NCI-H146 (cell line): ENCODE results near the gene SEC61A2.
A peak's percentile ranks its signal among the peaks of the same experiment; 100 is the strongest.
"Not testable (repeated sequence)": the region's sequence is repeated elsewhere in the genome, so short reads cannot be mapped to it uniquely, and the experiment has no call there.

Experiments
- DNase-seq: peaks from one replicate; lab custom pipeline; 2025; lab: John Stamatoyannopoulos, UW

The SEC61A2 gene

GRCh38 chr10:12160664-12161063 is 31.2 kb downstream of the SEC61A2 start:
- no peak for DNase-seq

GRCh38 chr10:12162927-12163326 is 33.5 kb downstream of the SEC61A2 start:
- no peak for DNase-seq

- no peak for DNase-seq
Measured at GRCh38 chr10:12164085-12164484, 34.6 kb downstream of the SEC61A2 start.

- DNase-seq: no peak
Measured at GRCh38 chr10:12165036-12165435, 35.6 kb downstream of the SEC61A2 start.

- DNase-seq: no peak
Measured at GRCh38 chr10:12165999-12166775, 36.7 kb downstream of the SEC61A2 start.

- not testable (repeated sequence) for DNase-seq
Measured at GRCh38 chr10:12171512-12171911, 42.0 kb downstream of the SEC61A2 start.

- no peak for DNase-seq
Measured at GRCh38 chr10:12177642-12178041, 48.2 kb downstream of the SEC61A2 start.

GRCh38 chr10:12179606-12180170 is 50.2 kb downstream of the SEC61A2 start:
- no peak for DNase-seq

- DNase-seq: no peak
Measured at GRCh38 chr10:12180221-12180974, 50.9 kb downstream of the SEC61A2 start.

- no peak for DNase-seq
Measured at GRCh38 chr10:12181065-12181775, 51.7 kb downstream of the SEC61A2 start.

- no peak for DNase-seq
Measured at GRCh38 chr10:12184165-12184564, 54.7 kb downstream of the SEC61A2 start.

- no peak for DNase-seq
Measured at GRCh38 chr10:12186323-12186722, 56.8 kb downstream of the SEC61A2 start.

GRCh38 chr10:12187321-12187905 is 57.9 kb downstream of the SEC61A2 start:
- DNase-seq: no peak

- DNase-seq: no peak
Measured at GRCh38 chr10:12188656-12189055, 59.2 kb downstream of the SEC61A2 start.

GRCh38 chr10:12189426-12189825 is 59.9 kb downstream of the SEC61A2 start:
- DNase-seq: no peak

GRCh38 chr10:12191715-12192114 is 62.2 kb downstream of the SEC61A2 start:
- DNase-seq: no peak

- no peak for DNase-seq
Measured at GRCh38 chr10:12193193-12193592, 63.7 kb downstream of the SEC61A2 start.

GRCh38 chr10:12194752-12195271 is 65.3 kb downstream of the SEC61A2 start:
- peak; percentile 22 for DNase-seq

- DNase-seq: no peak
Measured at GRCh38 chr10:12195281-12195602, 65.8 kb downstream of the SEC61A2 start.

GRCh38 chr10:12195603-12196506 is 66.4 kb downstream of the SEC61A2 start, which contains the start of the genes CDC123 and NUDT5:
Gene CDC123 (plus strand): TSS chr10:12196188. CDS start chr10:12196246, 58 bp downstream.
Gene NUDT5 (minus strand): TSS chr10:12195891. CDS start chr10:12186291, 9,600 bp downstream.
- DNase-seq: peak; percentile 94
